IMR-90 (cell line): ENCODE results near the gene ROBO1. TPM values are rescaled to one million over a fixed set of nuclear protein-coding genes. Genes with fewer than 3 reads are reported as not detected.

ENCODE experiments used
- ATAC-seq: fragments of 200-7000 bp; cut with Tn5 transposase; 2 replicates; pipeline ENCODE4 v1.9.1; 2020; ENCODE audit warnings: low read depth, mild to moderate bottlenecking, moderate library complexity
- BruUV-seq: library from RNA; stranded (reverse); fragments of 400-500 nt; replicated peaks from 2 replicates; lab custom pipeline; 2021; lab: Mats Ljungman, UMichigan
- CTCF ChIA-PET: fragments of 300-600 bp; formaldehyde crosslinking; extraction: SDS; loops from one replicate; lab custom pipeline; 2021; ENCODE audit warnings: antibody characterized with exemption; lab: Yijun Ruan, JAX
- POLR2A ChIA-PET: fragments of 300-600 bp; sonication (Branson Sonifier 250); formaldehyde crosslinking; loops from one replicate; lab custom pipeline; 2022; ENCODE audit warnings: antibody characterized with exemption; ENCODE audit not compliant: unreplicated experiment; lab: Charles Lee
- DNase-seq: peaks from one replicate; pipeline ENCODE4 v3.0.0; 2013
- H2AFZ ChIP-seq: replicated peaks from 2 replicates; pipeline ENCODE3; 2013; ENCODE audit warnings: low read length, mild to moderate bottlenecking; ENCODE audit not compliant: poor library complexity
- H2AK5ac ChIP-seq: 2 replicates; pipeline ENCODE4 v1.6.1; 2013; ENCODE audit warnings: low read depth, low read length, inconsistent platforms
- H2AK9ac ChIP-seq: replicated peaks from 2 replicates; pipeline ENCODE3; 2013; ENCODE audit warnings: mild to moderate bottlenecking, low read depth, low read length, moderate library complexity; ENCODE audit not compliant: poor library complexity
- H2BK120ac ChIP-seq: 2 replicates; pipeline ENCODE4 v1.6.1; 2013; ENCODE audit warnings: low read depth, low read length, inconsistent platforms
- H2BK15ac ChIP-seq: 3 replicates; pipeline ENCODE4 v1.6.1; 2013; ENCODE audit warnings: low read depth, low read length, inconsistent platforms
- H2BK20ac ChIP-seq: 2 replicates; pipeline ENCODE4 v1.6.1; 2013; ENCODE audit warnings: low read depth, mild to moderate bottlenecking, inconsistent platforms, low read length, moderate library complexity
- H2BK5ac ChIP-seq: 2 replicates; pipeline ENCODE4 v1.6.1; 2013; ENCODE audit warnings: mild to moderate bottlenecking, low read depth, low read length, inconsistent platforms; ENCODE audit not compliant: poor library complexity, severe bottlenecking
- H3K14ac ChIP-seq: replicated peaks from 2 replicates; pipeline ENCODE4 v1.6.1; 2013; ENCODE audit warnings: low read depth, low read length, inconsistent platforms
- H3K18ac ChIP-seq: 2 replicates; pipeline ENCODE4 v1.6.1; 2013; ENCODE audit warnings: low read depth, low read length, control low read depth
- H3K23ac ChIP-seq: 2 replicates; pipeline ENCODE4 v1.6.1; 2013; ENCODE audit warnings: low read depth, low read length, inconsistent platforms
- H3K27ac ChIP-seq: 2 replicates; pipeline ENCODE4 v1.5.1; 2013; ENCODE audit warnings: mild to moderate bottlenecking, control low read depth, low read length; ENCODE audit not compliant: insufficient read depth
- H3K27me3 ChIP-seq: 2 replicates; pipeline ENCODE4 v1.6.1; 2013; ENCODE audit warnings: low read length; ENCODE audit not compliant: control insufficient read depth, insufficient read depth
- H3K36me3 ChIP-seq: 2 replicates; pipeline ENCODE4 v1.6.1; 2013; ENCODE audit warnings: low read length, mixed read lengths; ENCODE audit not compliant: control insufficient read depth, insufficient read depth
- H3K4ac ChIP-seq: 2 replicates; pipeline ENCODE4 v1.6.1; 2013; ENCODE audit warnings: low read depth, low read length, inconsistent platforms
- H3K4me1 ChIP-seq: 2 replicates; pipeline ENCODE4 v1.6.1; 2013; ENCODE audit warnings: low read length, mixed read lengths; ENCODE audit not compliant: control insufficient read depth, insufficient read depth
- H3K4me2 ChIP-seq: 2 replicates; pipeline ENCODE4 v1.6.1; 2013; ENCODE audit warnings: low read depth, mild to moderate bottlenecking, control low read depth, low read length, moderate library complexity
- H3K4me3 ChIP-seq: 2 replicates; pipeline ENCODE4 v1.5.1; 2013; ENCODE audit warnings: low read depth, mild to moderate bottlenecking, control low read depth, low read length, moderate library complexity; ENCODE audit not compliant: insufficient read depth
- H3K56ac ChIP-seq: 2 replicates; pipeline ENCODE4 v1.6.1; 2013; ENCODE audit warnings: low read length, inconsistent platforms; ENCODE audit not compliant: insufficient read depth; ENCODE audit errors: extremely low read depth
- H3K79me1 ChIP-seq, 2 experiments: 2 replicates each; pipeline ENCODE4 v1.6.1; 2013; ENCODE audit warnings: low read length in 2 of 2, inconsistent platforms in 1 of 2, low read depth in 1 of 2
- H3K9ac ChIP-seq: 2 replicates; pipeline ENCODE4 v1.6.1; 2013; ENCODE audit warnings: low read depth, low read length, control low read depth
- H3K9me1 ChIP-seq: 2 replicates; pipeline ENCODE4 v1.6.1; 2013; ENCODE audit warnings: low read length, inconsistent platforms; ENCODE audit not compliant: insufficient read depth
- H3K9me3 ChIP-seq: 2 replicates; pipeline ENCODE4 v1.6.1; 2013; ENCODE audit warnings: low read length; ENCODE audit not compliant: control insufficient read depth, insufficient read depth
- H4K20me1 ChIP-seq: 2 replicates; pipeline ENCODE4 v1.6.1; 2013; ENCODE audit warnings: low read length, inconsistent platforms; ENCODE audit not compliant: insufficient read depth
- H4K5ac ChIP-seq: 2 replicates; pipeline ENCODE4 v1.6.1; 2013; ENCODE audit warnings: mild to moderate bottlenecking, low read depth, low read length, control low read depth
- H4K8ac ChIP-seq, 2 experiments: 2 replicates each; pipeline ENCODE4 v1.6.1; 2013; ENCODE audit warnings: low read depth in 2 of 2, low read length in 2 of 2, control low read depth in 1 of 2, inconsistent platforms in 1 of 2
- H4K91ac ChIP-seq: 2 replicates; pipeline ENCODE4 v1.6.1; 2013; ENCODE audit warnings: low read depth, low read length, inconsistent platforms; ENCODE audit not compliant: insufficient read depth
- BHLHE40 ChIP-seq: fragments of 150-350 bp; IDR thresholded peaks from 2 replicates; pipeline ENCODE4 v1.6.1; 2016; ENCODE audit warnings: mild to moderate bottlenecking, low read depth, low read length
- CEBPB ChIP-seq: IDR thresholded peaks from 2 replicates; pipeline ENCODE4 v1.6.1; 2012; ENCODE audit warnings: low read depth, low read length, improper control_type of control experiment
- CHD1 ChIP-seq: IDR thresholded peaks from 2 replicates; pipeline ENCODE4 v1.6.1; 2012; ENCODE audit warnings: low read depth, low read length, improper control_type of control experiment
- CTCF ChIP-seq: conservative IDR thresholded peaks from 2 replicates; pipeline ENCODE4 v1.5.1; 2012; ENCODE audit warnings: mild to moderate bottlenecking, low read depth, low read length, improper control_type of control experiment
- ELK1 ChIP-seq: fragments of 150-350 bp; IDR thresholded peaks from 2 replicates; pipeline ENCODE4 v1.6.1; 2016; ENCODE audit warnings: low read depth, mild to moderate bottlenecking, low read length, moderate library complexity, borderline replicate concordance
- FOS ChIP-seq: fragments of 150-350 bp; IDR thresholded peaks from 2 replicates; pipeline ENCODE4 v1.6.1; 2016; ENCODE audit warnings: low read depth, low read length
- MAFK ChIP-seq: IDR thresholded peaks from 2 replicates; pipeline ENCODE4 v1.6.1; 2012; ENCODE audit warnings: low read depth, low read length, improper control_type of control experiment
- MAZ ChIP-seq: IDR thresholded peaks from 2 replicates; pipeline ENCODE4 v1.6.1; 2012; ENCODE audit warnings: low read depth, mild to moderate bottlenecking, low read length, improper control_type of control experiment, moderate library complexity, borderline replicate concordance
- MXI1 ChIP-seq: IDR thresholded peaks from 2 replicates; pipeline ENCODE4 v1.6.1; 2012; ENCODE audit warnings: low read depth, mild to moderate bottlenecking, low read length, moderate library complexity, borderline replicate concordance
- NFE2L2 ChIP-seq: fragments of 150-350 bp; IDR thresholded peaks from 2 replicates; pipeline ENCODE4 v1.6.1; 2016; ENCODE audit warnings: low read depth, mild to moderate bottlenecking, low read length
- POLR2A ChIP-seq: IDR thresholded peaks from 2 replicates; pipeline ENCODE4 v1.6.1; 2012; ENCODE audit warnings: mild to moderate bottlenecking, low read depth, low read length
- RAD21 ChIP-seq: IDR thresholded peaks from 2 replicates; pipeline ENCODE4 v1.6.1; 2012; ENCODE audit warnings: low read length, improper control_type of control experiment
- RCOR1 ChIP-seq: IDR thresholded peaks from 2 replicates; pipeline ENCODE4 v1.6.1; 2012; ENCODE audit warnings: mild to moderate bottlenecking, low read length, improper control_type of control experiment; ENCODE audit not compliant: insufficient replicate concordance
- RFX5 ChIP-seq: IDR thresholded peaks from 2 replicates; pipeline ENCODE4 v1.8.0; 2012; ENCODE audit warnings: low read depth, mild to moderate bottlenecking, low read length, moderate library complexity
- SMC3 ChIP-seq: fragments of 150-350 bp; IDR thresholded peaks from 2 replicates; pipeline ENCODE4 v1.6.1; 2016; ENCODE audit warnings: low read depth, mild to moderate bottlenecking, antibody characterized with exemption, low read length, moderate library complexity
- USF2 ChIP-seq: fragments of 150-350 bp; IDR thresholded peaks from 2 replicates; pipeline ENCODE4 v1.6.1; 2017; ENCODE audit warnings: mild to moderate bottlenecking, antibody characterized with exemption, low read length, low read depth
- WGBS, 2 experiments: methylation state at CpG; one replicate each; pipeline versions ENCODE4 v1.1.5 to v1.1.7; 2013; ENCODE audit warnings: missing lambda C conversion rate in 2 of 2; ENCODE audit not compliant: insufficient read length in 1 of 2; ENCODE audit errors: extremely low coverage in 2 of 2; 5-methylcytosine and 5-hydroxymethylcytosine counted together
- dilution Hi-C: fragments of 300-500 bp; cut with HindIII; formaldehyde crosslinking; loops from one replicate; pipeline ENCODE4 v1.14.3; 2018; ENCODE audit warnings: low sequenced_read_pairs; ENCODE audit not compliant: unreplicated experiment
- in situ Hi-C: fragments of 300-500 bp; cut with MboI; formaldehyde crosslinking; loops from 3 replicates; pipeline ENCODE4 v1.14.3; 2019; ENCODE audit warnings: low sequenced_read_pairs, inconsistent platforms, mixed read lengths
- intact Hi-C: fragments of 100-400 bp; cut with micrococcal nuclease; formaldehyde crosslinking; loops from 2 replicates; pipeline ENCODE4 v1.10.0; 2022
- polyA plus RNA-seq, 3 experiments: library from polyadenylated mRNA; depleted of rRNA; stranded (reverse); fragments of >200 nt; gene quantifications; 2 replicates each; pipeline ENCODE4 v1.2.3, GENCODE V29; 2012; ENCODE audit warnings: low replicate concordance in 1 of 3
- total RNA-seq: library from RNA; depleted of rRNA; stranded (reverse); fragments of >200 nt; gene quantifications from 2 replicates; pipeline ENCODE4 v1.2.3, GENCODE V29; 2012

The ROBO1 gene
- total and polyA plus RNA-seq, 2 of the 4 experiments (the other 2 are of a cell fraction) = 24.1 to 53.9 TPM

GRCh38 chr3:78698431-78698830 is 1069.4 kb downstream of the ROBO1 start:
- no peaks in the 10 kb centered on the region for H4K20me1 ChIP-seq
- no peak overlapping the region for H2AFZ ChIP-seq
- no peak overlapping the region for H3K14ac ChIP-seq
- no peak overlapping the region for H3K4ac ChIP-seq
- no peak overlapping the region for H3K56ac ChIP-seq
- DNase-seq = no peak
- no CpG with 5 or more reads among the region's 1 CpG for WGBS, 2 experiments
- H3K27me3 ChIP-seq = no peaks in the 10 kb centered on the region
- H3K4me1 ChIP-seq = peaks cover 2% of the 10 kb centered on the region; the same call in 1 of the 2 replicates
- H4K91ac ChIP-seq = no peak overlapping the region
- H3K23ac ChIP-seq = no peak overlapping the region
- H4K5ac ChIP-seq = no peak overlapping the region
- H3K18ac ChIP-seq = no peak overlapping the region
- no peak overlapping the region for H3K4me3 ChIP-seq
- no peak for ATAC-seq
- no peaks in the 10 kb centered on the region for H3K9me1 ChIP-seq
- dilution Hi-C loops = no loop called here
- no peak overlapping the region for H3K9ac ChIP-seq
- no peak overlapping the region for H3K4me2 ChIP-seq
- ChIA-PET POLR2A (no interaction called here), CTCF (no interaction called here)
- no peak overlapping the region for H3K27ac ChIP-seq
- no peak overlapping the region for H2BK120ac ChIP-seq
- H3K9me3 ChIP-seq = no peaks in the 10 kb centered on the region
- no peaks in the 10 kb centered on the region for H3K36me3 ChIP-seq
- in situ Hi-C loops = no loop called here
- BruUV-seq = no TSS peak
- H3K79me1 ChIP-seq = no peaks in the 10 kb centered on the region
- intact Hi-C loops = no loop called here
- no peak overlapping the region for H2BK15ac ChIP-seq
- H2AK5ac ChIP-seq = no peak overlapping the region
- H2BK20ac ChIP-seq = no peak overlapping the region
- no peak for TF ChIP-seq POLR2A
- no peak for TF ChIP-seq CHD1
- TF ChIP-seq CTCF = no peak
- TF ChIP-seq MAZ = no peak
- no peak for TF ChIP-seq MXI1
- TF ChIP-seq ELK1 = no peak
- TF ChIP-seq NFE2L2 = no peak
- no peak for TF ChIP-seq USF2
- no peak for TF ChIP-seq RCOR1
- no peak for TF ChIP-seq SMC3
- TF ChIP-seq MAFK = no peak
- no peak for TF ChIP-seq RAD21
- TF ChIP-seq BHLHE40 = no peak
- TF ChIP-seq CEBPB = no peak
- TF ChIP-seq RFX5 = no peak
- no peak for TF ChIP-seq FOS
- no peak overlapping the region for H2AK9ac ChIP-seq
- no peak overlapping the region for H4K8ac ChIP-seq
- no peak overlapping the region for H2BK5ac ChIP-seq
